ENCODE results near the gene CDK9.

CDK9 gene

DNA sequence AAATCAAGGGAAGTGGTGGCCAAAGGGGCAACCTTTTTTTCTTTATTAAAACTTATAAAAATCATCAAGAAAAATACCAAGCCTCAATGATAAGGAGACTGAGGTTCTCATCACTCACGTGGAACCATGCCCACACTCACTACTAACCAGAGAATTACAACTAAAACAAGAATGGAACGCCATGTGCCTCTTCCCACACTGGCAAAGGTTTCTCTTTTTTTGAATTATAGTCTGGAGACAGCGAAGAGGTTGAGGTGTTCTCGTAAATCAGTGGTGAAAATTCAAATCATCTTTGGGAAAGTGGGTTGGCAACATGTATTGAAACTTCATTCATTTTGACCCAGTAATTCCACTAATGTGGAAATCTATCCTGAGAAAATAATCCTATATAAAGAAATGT is 36.3 kb downstream of the CDK9 start:
- Histone ChIP-seq H3K27ac (no peak overlapping the region), H3K4me1 (no peaks in the 10 kb centered on the region), H3K79me2 (no peaks in the 10 kb centered on the region), H3K36me3 (ENCODE audit: control insufficient read depth, insufficient read depth, low read length) (no peaks in the 10 kb centered on the region), H3K9me3 (ENCODE audit: control insufficient read depth, low read length) (no peaks in the 10 kb centered on the region), H3K4me2 (ENCODE audit: low read length) (no peak overlapping the region), H2AFZ (no peak overlapping the region), H3K27me3 (ENCODE audit: control insufficient read depth, insufficient read depth, low read length) (no peaks in the 10 kb centered on the region), H3K9ac (no peak overlapping the region), H3K4me3 (ENCODE audit: low read depth, low read length) (no peak overlapping the region)
- TF ChIP-seq, protein P1, sequence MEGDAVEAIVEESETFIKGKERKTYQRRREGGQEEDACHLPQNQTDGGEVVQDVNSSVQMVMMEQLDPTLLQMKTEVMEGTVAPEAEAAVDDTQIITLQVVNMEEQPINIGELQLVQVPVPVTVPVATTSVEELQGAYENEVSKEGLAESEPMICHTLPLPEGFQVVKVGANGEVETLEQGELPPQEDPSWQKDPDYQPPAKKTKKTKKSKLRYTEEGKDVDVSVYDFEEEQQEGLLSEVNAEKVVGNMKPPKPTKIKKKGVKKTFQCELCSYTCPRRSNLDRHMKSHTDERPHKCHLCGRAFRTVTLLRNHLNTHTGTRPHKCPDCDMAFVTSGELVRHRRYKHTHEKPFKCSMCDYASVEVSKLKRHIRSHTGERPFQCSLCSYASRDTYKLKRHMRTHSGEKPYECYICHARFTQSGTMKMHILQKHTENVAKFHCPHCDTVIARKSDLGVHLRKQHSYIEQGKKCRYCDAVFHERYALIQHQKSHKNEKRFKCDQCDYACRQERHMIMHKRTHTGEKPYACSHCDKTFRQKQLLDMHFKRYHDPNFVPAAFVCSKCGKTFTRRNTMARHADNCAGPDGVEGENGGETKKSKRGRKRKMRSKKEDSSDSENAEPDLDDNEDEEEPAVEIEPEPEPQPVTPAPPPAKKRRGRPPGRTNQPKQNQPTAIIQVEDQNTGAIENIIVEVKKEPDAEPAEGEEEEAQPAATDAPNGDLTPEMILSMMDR (IDR thresholded peaks at IDR 0.05), result no peak

GRCh38 chr9:127825319-127826051 is 39.7 kb downstream of the CDK9 start:
- H3K27ac ChIP-seq, result no peak overlapping the region

GRCh38 chr9:127826253-127826913 is 40.5 kb downstream of the CDK9 start:
- Histone ChIP-seq H3K79me2 (no peaks in the 10 kb centered on the region), H3K9ac (no peak overlapping the region), H2AFZ (no peak overlapping the region), H3K4me1 (no peaks in the 10 kb centered on the region), H3K4me2 (ENCODE audit: low read length) (no peak overlapping the region), H3K27me3 (ENCODE audit: control insufficient read depth, insufficient read depth, low read length) (no peaks in the 10 kb centered on the region), H3K36me3 (ENCODE audit: control insufficient read depth, insufficient read depth, low read length) (no peaks in the 10 kb centered on the region), H3K27ac (no peak overlapping the region), H3K9me3 (ENCODE audit: control insufficient read depth, low read length) (no peaks in the 10 kb centered on the region), H3K4me3 (ENCODE audit: low read depth, low read length) (no peak overlapping the region)
- TF ChIP-seq, protein P1 (IDR thresholded peaks at IDR 0.05), result no peak

More at GRCh38 chr9:127825319-127826051, 39.7 kb downstream of the CDK9 start:
- Histone ChIP-seq H3K4me2 (ENCODE audit: low read length) (no peak overlapping the region), H3K4me1 (no peaks in the 10 kb centered on the region), H3K79me2 (no peaks in the 10 kb centered on the region), H2AFZ (no peak overlapping the region), H3K9me3 (ENCODE audit: control insufficient read depth, low read length) (no peaks in the 10 kb centered on the region), H3K4me3 (ENCODE audit: low read depth, low read length) (no peak overlapping the region), H3K27me3 (ENCODE audit: control insufficient read depth, insufficient read depth, low read length) (no peaks in the 10 kb centered on the region), H3K36me3 (ENCODE audit: control insufficient read depth, insufficient read depth, low read length) (no peaks in the 10 kb centered on the region), H3K9ac (no peak overlapping the region)
- TF ChIP-seq, protein P1 (IDR thresholded peaks at IDR 0.05), result peak; percentile 28

GRCh38 chr9:127828262-127829031 is 42.6 kb downstream of the CDK9 start:
- Histone ChIP-seq H2AFZ (peak overlapping the region; percentile 63), H3K9me3 (ENCODE audit: control insufficient read depth, low read length) (no peaks in the 10 kb centered on the region), H3K36me3 (ENCODE audit: control insufficient read depth, insufficient read depth, low read length) (no peaks in the 10 kb centered on the region), H3K79me2 (no peaks in the 10 kb centered on the region), H3K4me3 (ENCODE audit: low read depth, low read length) (no peak overlapping the region), H3K27me3 (ENCODE audit: control insufficient read depth, insufficient read depth, low read length) (no peaks in the 10 kb centered on the region), H3K4me2 (ENCODE audit: low read length) (peak overlapping the region; percentile 17), H3K9ac (no peak overlapping the region), H3K4me1 (no peaks in the 10 kb centered on the region), H3K27ac (peak overlapping the region; percentile 43)
- TF ChIP-seq, protein P1 (IDR thresholded peaks at IDR 0.05), result no peak
